ENCODE results near the gene FCRL1. TPM values are rescaled to one million over a fixed set of nuclear protein-coding genes. Genes with fewer than 3 reads are reported as not detected.

FCRL1 gene
- total RNA-seq, 4 donors from 2014 or later = 6.4 to 12.9 TPM; not detected in 2

GRCh38 chr1:157758018-157758417 lies 61.9 kb downstream of the FCRL1 start:
- no peak overlapping the region for H3K4me3 ChIP-seq
- no peak for TF ChIP-seq EP300 (IDR thresholded peaks at IDR 0.05; ENCODE audit: low read depth)
- TF ChIP-seq CTCF (IDR thresholded peaks at IDR 0.05) = no peak
- no peak for TF ChIP-seq POLR2AphosphoS5 (IDR thresholded peaks at IDR 0.05)
- no peak for TF ChIP-seq POLR2A (IDR thresholded peaks at IDR 0.05)
- WGBS, 2 donors (ENCODE audit: low coverage in 1 of 2) = 82 to 86% methylated on average over 4 of the region's 4 CpGs
- H3K27me3 ChIP-seq = no peaks in the 10 kb centered on the region
- H3K27ac ChIP-seq = no peak overlapping the region
- no peaks in the 10 kb centered on the region for H3K4me1 ChIP-seq
- in situ Hi-C loops (cut with MboI; ENCODE audit: low pct_ligation_motif_present in 1 of 4, low pct_unique_long_range_greater_than_20kb in 1 of 4, low sequenced_read_pairs in 3 of 4) = no loop called here
- intact Hi-C loops (cut with DNase I; ENCODE audit: low total_unique reads) = no loop called here
- H3K36me3 ChIP-seq = no peaks in the 10 kb centered on the region
- DNase-seq = no peak
- no peaks in the 10 kb centered on the region for H3K9me3 ChIP-seq

- Histone ChIP-seq H3K4me3 (no peak overlapping the region), H3K9me3 (no peaks in the 10 kb centered on the region), H3K4me1 (no peaks in the 10 kb centered on the region), H3K27ac (no peak overlapping the region), H3K27me3 (no peaks in the 10 kb centered on the region), H3K36me3 (no peaks in the 10 kb centered on the region)
- intact Hi-C loops (cut with DNase I; ENCODE audit: low total_unique reads) (no loop called here), in situ Hi-C loops (cut with MboI; ENCODE audit: low pct_ligation_motif_present in 1 of 4, low pct_unique_long_range_greater_than_20kb in 1 of 4, low sequenced_read_pairs in 3 of 4) (no loop called here)
- TF ChIP-seq POLR2A (IDR thresholded peaks at IDR 0.05) (no peak), EP300 (IDR thresholded peaks at IDR 0.05; ENCODE audit: low read depth) (no peak), POLR2AphosphoS5 (IDR thresholded peaks at IDR 0.05) (no peak), CTCF (IDR thresholded peaks at IDR 0.05) (no peak)
- 71 to 78% methylated on average over 1 of the region's 1 CpG for WGBS, 2 donors (ENCODE audit: low coverage in 1 of 2)
- DNase-seq = no peak
These were observed 66.3 kb downstream of the FCRL1 start for GRCh38 chr1:157753611-157754010.

- in situ Hi-C loops (cut with MboI; ENCODE audit: low pct_ligation_motif_present in 1 of 4, low pct_unique_long_range_greater_than_20kb in 1 of 4, low sequenced_read_pairs in 3 of 4) (no loop called here), intact Hi-C loops (cut with DNase I; ENCODE audit: low total_unique reads) (no loop called here)
- no peaks in the 10 kb centered on the region for H3K27me3 ChIP-seq
- H3K27ac ChIP-seq = no peak overlapping the region
- no peaks in the 10 kb centered on the region for H3K9me3 ChIP-seq
- H3K4me3 ChIP-seq = no peak overlapping the region
- WGBS, 2 donors (ENCODE audit: low coverage in 1 of 2) = 48 to 54% methylated on average over 3 of the region's 3 CpGs
- H3K4me1 ChIP-seq = no peaks in the 10 kb centered on the region
- no peak for DNase-seq
- no peaks in the 10 kb centered on the region for H3K36me3 ChIP-seq
- TF ChIP-seq CTCF (IDR thresholded peaks at IDR 0.05) = no peak
- TF ChIP-seq EP300 (IDR thresholded peaks at IDR 0.05; ENCODE audit: low read depth) = no peak
- TF ChIP-seq POLR2A (IDR thresholded peaks at IDR 0.05) = no peak
- no peak for TF ChIP-seq POLR2AphosphoS5 (IDR thresholded peaks at IDR 0.05)
These were observed 68.6 kb downstream of the FCRL1 start for GRCh38 chr1:157751283-157751682.

- Histone ChIP-seq H3K27ac (no peak overlapping the region), H3K4me1 (no peaks in the 10 kb centered on the region), H3K4me3 (no peak overlapping the region), H3K27me3 (no peaks in the 10 kb centered on the region), H3K36me3 (no peaks in the 10 kb centered on the region), H3K9me3 (no peaks in the 10 kb centered on the region)
- 100% methylated on average over 1 to 3 of the region's 3 CpGs for WGBS, 2 donors (ENCODE audit: low coverage in 1 of 2)
- DNase-seq = no peak
- TF ChIP-seq POLR2AphosphoS5 (IDR thresholded peaks at IDR 0.05) = no peak
- no peak for TF ChIP-seq POLR2A (IDR thresholded peaks at IDR 0.05)
- TF ChIP-seq CTCF (IDR thresholded peaks at IDR 0.05) = no peak
- no peak for TF ChIP-seq EP300 (IDR thresholded peaks at IDR 0.05; ENCODE audit: low read depth)
- intact Hi-C loops (cut with DNase I; ENCODE audit: low total_unique reads) = no loop called here
- in situ Hi-C loops (cut with MboI; ENCODE audit: low pct_ligation_motif_present in 1 of 4, low pct_unique_long_range_greater_than_20kb in 1 of 4, low sequenced_read_pairs in 3 of 4) = no loop called here
These were observed 71.6 kb downstream of the FCRL1 start for GRCh38 chr1:157748262-157748817.

Small RNA genes lying within 50 kb of the gene (small RNA-seq; reads per million reads assigned to genes)
- gene MRPS21P2 = 0 reads per million in 4 donors

Other genes with a start within 250 kb of the FCRL1 start
- gene FCRL4, start 222.0 kb downstream of the FCRL1 start, total RNA-seq = not detected
- gene FCRL3, start 119.4 kb downstream of the FCRL1 start, total RNA-seq = 1 to 10 TPM in 2 of 4 donors, not detected in 2; 4.0 to 4.9 TPM
- gene FCRL2, start 43.0 kb downstream of the FCRL1 start, total RNA-seq = 10 to 100 TPM in 1 of 4 donors, under 1 TPM in 2, not detected in 1; 0.37 to 10.8 (median 0.41) TPM
- not detected for gene CD5L, start 21.7 kb upstream of the FCRL1 start, total RNA-seq
- 10 to 100 TPM in 2 of 4 donors, 1 to 10 TPM in 2; 8.2 to 18.3 (median 12.6) TPM for gene KIRREL1, start 173.5 kb upstream of the FCRL1 start, total RNA-seq